Measurements from ENCODE around the gene ZMYND8.
"Not testable (repeated sequence)": the region's sequence is repeated elsewhere in the genome, so short reads cannot be mapped to it uniquely, and the experiment has no call there.

Gene ZMYND8

GRCh38 chr20:47356526-47357295 lies at the start of gene ZMYND8:
Gene ZMYND8, minus strand, starts transcription at chr20:47356699. Its CDS starts 29 bp downstream, at chr20:47356670.
- DNase-seq (ENCODE audit: low spot score): peak; percentile 96

DNA sequence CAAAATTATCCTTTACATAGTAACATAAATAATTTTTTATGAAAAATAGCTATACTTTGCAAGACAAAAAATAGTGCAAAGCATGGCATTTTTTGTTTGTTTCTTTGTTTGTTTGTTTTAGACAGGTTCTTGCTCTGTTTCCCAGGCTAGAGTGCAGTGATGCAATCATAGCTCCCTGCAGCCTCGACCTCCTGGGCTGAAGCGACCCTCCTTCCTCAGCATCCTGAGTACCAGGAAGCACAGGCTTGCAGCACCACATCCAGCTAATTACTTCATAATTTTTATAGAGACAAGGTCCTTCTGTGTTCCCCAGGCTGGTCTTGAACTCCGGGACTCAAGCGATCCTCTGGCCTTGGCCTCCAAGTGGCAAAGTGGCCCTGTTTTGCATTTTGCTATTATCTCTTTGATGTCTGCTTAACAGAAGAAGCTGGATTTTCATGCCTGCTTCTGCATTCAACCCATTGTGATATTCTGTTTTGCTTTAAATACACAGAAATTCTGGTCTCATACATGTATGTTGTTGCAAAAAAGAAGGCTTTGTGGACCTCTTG lies 49.4 kb upstream of the ZMYND8 start:
- no peak for DNase-seq (ENCODE audit: low spot score)

- DNase-seq (ENCODE audit: low spot score): no peak
Measured at GRCh38 chr20:47400685-47401084, 44.2 kb upstream of the ZMYND8 start.

DNA sequence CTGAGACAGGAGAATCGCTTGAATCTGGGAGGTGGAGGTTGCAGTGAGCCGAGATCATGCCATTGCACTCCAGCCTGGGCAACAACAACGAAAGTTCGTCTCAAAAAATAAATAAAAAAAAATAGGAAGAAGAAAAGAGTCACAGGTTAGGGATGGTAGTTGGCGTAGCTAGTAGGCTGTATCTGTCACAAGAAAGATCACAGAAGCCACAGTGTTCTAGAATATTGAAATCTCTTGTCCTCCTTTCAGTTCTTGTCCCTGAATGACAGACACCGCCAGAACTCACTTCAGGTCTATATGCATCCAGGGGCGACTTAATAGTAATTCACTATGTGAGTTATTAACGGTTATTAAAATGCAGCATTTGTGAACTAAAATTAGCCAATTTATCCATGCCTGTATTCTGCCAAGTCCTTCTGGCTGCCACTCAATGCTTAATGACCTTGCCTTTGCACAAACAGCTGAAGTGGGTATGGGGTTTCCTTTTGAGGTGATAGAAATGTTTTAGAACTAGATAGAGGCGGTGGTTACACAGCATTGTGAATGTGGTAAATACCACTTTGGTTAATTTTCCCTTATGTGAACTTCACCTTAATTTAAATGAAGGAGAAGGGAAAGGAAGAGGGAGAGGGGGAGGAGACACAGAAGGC lies 41.3 kb upstream of the ZMYND8 start:
- no peak for DNase-seq (ENCODE audit: low spot score)

- DNase-seq (ENCODE audit: low spot score): no peak
Measured at GRCh38 chr20:47396762-47397476, 40.4 kb upstream of the ZMYND8 start.

- not testable (repeated sequence) for DNase-seq (ENCODE audit: low spot score)
Measured at GRCh38 chr20:47393796-47394514, 37.5 kb upstream of the ZMYND8 start.

DNA sequence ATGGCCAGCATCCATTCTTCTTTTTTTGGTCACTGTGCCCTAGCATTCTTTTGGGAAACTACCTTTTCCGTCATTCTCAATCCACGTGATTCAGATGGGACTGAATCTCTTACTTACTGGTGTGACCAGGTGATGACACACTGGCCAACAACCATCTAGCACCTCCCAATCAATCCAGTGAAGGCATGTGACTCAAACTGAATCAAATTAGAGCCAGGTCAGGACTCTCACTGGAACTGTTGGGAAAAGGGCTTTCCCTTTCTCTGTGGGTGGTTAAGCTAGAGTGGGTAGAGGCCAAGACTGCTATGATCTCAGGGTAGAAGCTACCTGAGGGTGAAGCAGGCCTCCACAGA lies 36.2 kb upstream of the ZMYND8 start:
- no peak for DNase-seq (ENCODE audit: low spot score)

DNA sequence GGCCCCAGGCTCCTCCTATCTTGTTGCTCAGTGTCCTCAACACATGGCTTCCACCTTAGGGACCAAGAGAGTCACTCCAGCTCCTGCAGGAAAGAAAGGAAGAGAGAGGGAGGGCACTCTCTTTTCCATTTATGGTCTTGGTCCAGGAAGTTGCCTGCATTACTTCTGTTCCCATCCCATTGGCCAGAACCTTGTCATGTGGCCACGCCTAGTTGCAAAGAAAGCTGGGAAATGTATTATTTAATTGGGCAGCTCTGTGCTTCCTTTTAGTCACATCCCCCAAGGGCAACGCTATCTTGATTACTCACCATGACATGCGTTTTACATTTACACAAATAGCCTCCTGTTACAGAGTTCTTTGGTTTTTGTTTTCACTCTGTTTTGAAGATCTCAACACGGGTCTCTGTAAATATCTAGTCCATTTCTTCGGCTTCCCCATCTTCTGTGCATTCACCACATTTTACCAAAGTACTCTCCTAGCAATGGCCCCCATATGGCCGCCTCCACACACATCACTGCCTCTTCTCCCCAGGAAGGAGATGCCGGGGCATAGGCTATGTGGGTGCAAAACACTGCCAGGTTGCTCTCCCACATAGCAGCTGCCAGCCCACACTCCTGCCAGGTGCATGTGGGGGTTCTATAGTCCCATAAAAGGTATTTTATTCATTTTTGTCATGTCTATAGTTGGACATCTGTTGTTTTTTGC lies 35.7 kb upstream of the ZMYND8 start:
- DNase-seq (ENCODE audit: low spot score): peak; percentile 46

DNA sequence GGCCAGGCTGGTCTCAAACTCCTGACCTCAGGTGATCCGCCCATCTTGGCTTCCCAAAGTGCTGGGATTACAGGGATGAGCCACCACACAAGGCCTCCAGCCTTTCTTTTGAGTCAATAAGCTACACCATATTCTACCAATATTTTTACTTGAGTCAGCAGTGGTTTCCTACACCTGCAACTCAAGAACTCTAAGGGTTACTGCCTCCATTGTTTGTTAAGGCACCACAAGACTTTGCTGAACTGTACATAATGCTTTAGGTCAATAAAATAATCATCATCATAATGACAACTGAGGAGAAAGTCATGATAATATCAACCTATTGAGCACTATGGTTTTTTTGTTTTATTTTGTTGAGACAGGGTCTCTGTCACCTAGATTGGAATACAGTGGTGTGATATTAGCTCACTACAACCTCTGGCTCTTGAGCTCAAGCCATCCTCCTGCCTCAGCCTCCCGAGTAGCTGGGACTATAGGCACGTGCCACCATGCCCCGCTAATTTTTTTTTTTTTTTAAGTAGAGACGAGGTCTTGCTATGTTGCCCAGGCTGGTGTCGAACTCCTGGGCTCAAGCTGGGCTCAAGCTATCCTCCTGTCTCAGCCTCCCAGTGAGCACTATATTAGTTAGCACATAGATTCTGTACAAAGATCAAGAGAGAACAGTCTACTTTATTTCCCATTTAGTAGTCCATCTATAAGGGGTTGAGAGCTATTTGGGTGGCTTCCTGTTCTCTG lies 34.9 kb upstream of the ZMYND8 start:
- DNase-seq (ENCODE audit: low spot score): no peak

GRCh38 chr20:47389867-47390347 lies 33.4 kb upstream of the ZMYND8 start:
- no peak for DNase-seq (ENCODE audit: low spot score)

GRCh38 chr20:47385968-47386367 lies 29.5 kb upstream of the ZMYND8 start:
- DNase-seq (ENCODE audit: low spot score): not testable (repeated sequence)

DNA sequence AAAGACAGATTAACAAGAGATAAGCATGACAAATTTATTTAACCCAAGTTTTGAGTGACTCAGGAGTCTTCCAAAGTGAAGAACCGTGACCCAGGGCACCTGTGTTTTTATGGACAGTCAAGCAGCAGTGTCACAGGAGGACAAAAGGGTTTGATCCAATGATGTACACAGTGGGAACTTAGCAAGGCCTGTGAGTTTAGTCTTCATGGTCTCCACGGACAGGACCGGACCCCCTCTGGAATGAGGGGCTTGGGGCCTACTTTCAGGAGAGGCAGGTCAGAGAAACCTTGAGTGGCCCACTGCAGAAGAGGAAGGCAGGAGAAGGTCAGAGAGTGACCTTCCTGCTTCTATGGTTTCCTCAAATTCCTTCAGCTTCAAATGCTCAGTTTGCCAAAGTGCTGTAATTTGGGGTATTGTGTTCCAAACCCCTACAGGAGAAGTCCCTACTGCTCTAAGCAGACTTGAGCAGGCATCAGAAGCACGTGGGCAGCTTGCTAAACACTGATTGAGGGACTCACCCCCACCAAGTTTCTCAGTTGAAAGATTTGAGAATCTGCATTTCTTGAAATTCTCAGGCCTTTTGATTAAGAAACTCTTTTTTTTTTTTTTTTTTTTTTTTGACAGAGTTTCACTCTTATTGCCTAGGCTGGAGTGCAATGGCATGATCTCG lies 26.4 kb upstream of the ZMYND8 start:
- no peak for DNase-seq (ENCODE audit: low spot score)

- no peak for DNase-seq (ENCODE audit: low spot score)
Measured at GRCh38 chr20:47380481-47380880, 24.0 kb upstream of the ZMYND8 start.

GRCh38 chr20:47379433-47380150 lies 23.1 kb upstream of the ZMYND8 start:
- no peak for DNase-seq (ENCODE audit: low spot score)

- DNase-seq (ENCODE audit: low spot score): no peak
Measured at GRCh38 chr20:47377122-47377722, 20.7 kb upstream of the ZMYND8 start.

DNA sequence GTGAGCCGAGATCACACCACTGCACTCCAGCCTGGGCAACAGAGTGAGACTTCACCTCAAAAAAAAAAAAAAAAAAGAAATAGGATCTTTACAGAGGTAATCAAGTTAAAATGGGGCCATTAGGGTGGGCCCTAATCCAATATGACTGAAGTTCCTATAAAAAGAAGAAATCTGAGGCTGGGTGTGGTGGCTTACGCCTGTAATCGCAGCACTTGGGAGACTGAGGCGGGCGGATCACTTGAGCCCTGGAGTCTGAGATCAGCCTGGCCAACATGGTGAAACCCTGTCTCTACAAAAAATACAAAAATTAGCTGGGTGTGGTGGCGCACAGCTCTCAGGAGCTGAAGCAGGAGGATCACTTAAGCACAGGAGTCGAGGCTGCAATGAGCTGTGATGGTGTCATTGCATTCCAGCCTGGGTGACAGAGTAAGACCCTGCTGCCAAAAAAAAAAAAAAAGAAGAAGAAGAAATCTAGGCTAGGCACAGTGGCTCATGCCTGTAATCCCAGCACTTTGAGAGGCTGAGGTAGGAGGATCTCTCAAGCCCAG lies 19.7 kb upstream of the ZMYND8 start:
- DNase-seq (ENCODE audit: low spot score): not testable (repeated sequence)

GRCh38 chr20:47374121-47374520 lies 17.6 kb upstream of the ZMYND8 start:
- not testable (repeated sequence) for DNase-seq (ENCODE audit: low spot score)

DNA sequence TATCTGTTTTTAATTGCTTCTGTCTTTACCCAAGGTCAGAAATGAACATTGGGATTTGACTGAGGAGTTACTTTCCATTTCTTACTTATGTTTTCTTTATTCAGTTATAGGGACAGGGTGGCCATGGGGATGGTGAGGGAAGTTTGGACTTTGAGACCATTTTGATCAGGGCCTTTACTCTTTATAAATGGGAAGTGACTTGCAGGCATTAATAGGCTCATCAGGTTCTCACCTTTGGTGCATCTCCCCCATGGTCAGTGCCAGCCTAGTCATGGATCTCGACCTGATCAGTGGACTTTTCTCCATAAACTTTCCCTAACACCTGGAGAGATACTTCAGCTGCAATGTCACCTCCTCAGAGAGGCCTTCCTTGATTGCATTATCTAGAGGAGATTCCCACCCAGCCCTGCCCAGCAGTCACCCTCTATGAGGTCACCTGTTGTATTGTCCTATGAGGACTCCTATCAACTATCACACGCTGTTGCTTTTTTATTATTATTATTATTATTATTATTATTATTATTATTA lies 16.8 kb upstream of the ZMYND8 start:
- no peak for DNase-seq (ENCODE audit: low spot score)
